ENCODE data around the gene BCAP29. TPM values are rescaled to one million over a fixed set of nuclear protein-coding genes. Genes with fewer than 3 reads are reported as not detected.

BCAP29 gene
- total RNA-seq, 4 donors from 2014 or later = 112 to 147 (median 131) TPM

Small RNA genes within 50 kb of the gene (small RNA-seq; reads per million reads assigned to genes)
- gene BANF1P5 (not detected), gene RF01233 (not detected)

Other genes starting within 250 kb of the BCAP29 start
- not detected for gene GPR22, start 110.2 kb upstream of the BCAP29 start, total RNA-seq
- gene COG5, start 16.3 kb upstream of the BCAP29 start, total RNA-seq = 10 to 100 TPM; 49.9 to 58.2 (median 54.5) TPM
- gene DUS4L, start 16.3 kb upstream of the BCAP29 start, total RNA-seq = 10 to 100 TPM in 2 of 4 donors, 1 to 10 TPM in 2; 6.3 to 12.6 (median 8.7) TPM
- gene SLC26A4, start 80.6 kb downstream of the BCAP29 start, total RNA-seq = under 1 TPM; 0.16 to 0.34 (median 0.20) TPM
- gene CBLL1, start 163.9 kb downstream of the BCAP29 start, total RNA-seq = 10 to 100 TPM; 23.0 to 48.9 (median 26.5) TPM
- gene SLC26A3, start 223.0 kb downstream of the BCAP29 start, total RNA-seq = under 1 TPM in 2 of 4 donors, not detected in 2; 0.33 to 0.85 TPM